Esophagus squamous epithelium (tissue), 4 donors: ENCODE measurements around the gene USP10.

Experiments
- POLR2A ChIP-seq, 4 donors: fragments of 450-650 bp; IDR thresholded peaks; one replicate each; pipeline ENCODE4 v1.6.1; 2017; ENCODE audit warnings: antibody characterized with exemption in 4 of 4, mild to moderate bottlenecking in 4 of 4, moderate library complexity in 3 of 4
- TF ChIP-seq, protein P1 (sequence below), 6 experiments: fragments of 450-650 bp in 4 of 6; fragments of 200-600 bp in 2 of 6; sonication (generic) in 2 of 6; IDR thresholded peaks; one replicate each; pipeline ENCODE4 v1.5.1; 2016 to 2019; ENCODE audit warnings: antibody characterized with exemption in 6 of 6, mild to moderate bottlenecking in 4 of 6, moderate library complexity in 4 of 6

DNA sequence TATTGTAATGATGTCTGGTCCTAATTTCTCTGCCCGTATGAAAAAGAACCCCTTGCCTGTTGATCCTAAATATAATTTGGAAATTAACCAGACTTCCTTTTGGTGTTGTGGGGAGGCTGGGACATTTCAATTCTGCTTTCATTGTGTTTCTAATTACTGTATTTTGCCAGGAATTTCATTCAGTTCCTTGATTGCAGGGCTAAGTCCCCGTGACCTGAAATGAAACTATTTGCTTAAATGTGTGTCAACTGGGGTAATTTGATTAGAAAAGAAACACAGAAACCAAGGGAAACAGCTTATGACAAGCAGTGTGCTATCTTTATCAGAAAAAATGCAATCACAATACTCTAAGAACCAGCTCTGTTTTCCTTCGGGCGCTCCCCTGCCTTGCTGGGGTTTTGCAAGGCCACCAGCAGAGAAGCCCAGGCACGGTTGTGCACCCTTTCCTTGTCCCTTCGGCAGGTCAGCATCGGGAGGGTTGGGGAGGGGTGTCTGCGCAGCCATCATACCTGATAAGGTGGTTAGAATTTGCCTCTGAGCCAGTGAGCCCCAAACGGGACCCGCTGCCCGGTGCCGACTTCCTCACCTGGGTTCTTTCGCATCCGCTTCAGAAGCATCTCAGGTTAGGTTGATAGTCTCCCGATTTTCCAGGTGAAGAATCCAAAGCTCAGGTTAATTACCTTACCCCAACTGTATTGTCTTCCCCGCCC is 32.0 kb upstream of the USP10 start:
- TF ChIP-seq, protein P1, sequence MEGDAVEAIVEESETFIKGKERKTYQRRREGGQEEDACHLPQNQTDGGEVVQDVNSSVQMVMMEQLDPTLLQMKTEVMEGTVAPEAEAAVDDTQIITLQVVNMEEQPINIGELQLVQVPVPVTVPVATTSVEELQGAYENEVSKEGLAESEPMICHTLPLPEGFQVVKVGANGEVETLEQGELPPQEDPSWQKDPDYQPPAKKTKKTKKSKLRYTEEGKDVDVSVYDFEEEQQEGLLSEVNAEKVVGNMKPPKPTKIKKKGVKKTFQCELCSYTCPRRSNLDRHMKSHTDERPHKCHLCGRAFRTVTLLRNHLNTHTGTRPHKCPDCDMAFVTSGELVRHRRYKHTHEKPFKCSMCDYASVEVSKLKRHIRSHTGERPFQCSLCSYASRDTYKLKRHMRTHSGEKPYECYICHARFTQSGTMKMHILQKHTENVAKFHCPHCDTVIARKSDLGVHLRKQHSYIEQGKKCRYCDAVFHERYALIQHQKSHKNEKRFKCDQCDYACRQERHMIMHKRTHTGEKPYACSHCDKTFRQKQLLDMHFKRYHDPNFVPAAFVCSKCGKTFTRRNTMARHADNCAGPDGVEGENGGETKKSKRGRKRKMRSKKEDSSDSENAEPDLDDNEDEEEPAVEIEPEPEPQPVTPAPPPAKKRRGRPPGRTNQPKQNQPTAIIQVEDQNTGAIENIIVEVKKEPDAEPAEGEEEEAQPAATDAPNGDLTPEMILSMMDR (IDR thresholded peaks at IDR 0.05), result no peak
- no peak for TF ChIP-seq POLR2A (IDR thresholded peaks at IDR 0.05)
